Mesenchymal stem cell (in vitro differentiated cells and primary cell): ENCODE measurements around the gene TMSB15C.

Experiments
- DNase-seq: peaks from one replicate; pipeline ENCODE4 v3.0.0-alpha.2; 2013
- H2AFZ ChIP-seq: one replicate; pipeline ENCODE4 v1.6.1; 2013; ENCODE audit warnings: low read depth, mild to moderate bottlenecking, control low read depth, inconsistent platforms, low read length, moderate library complexity
- H2AK5ac ChIP-seq: 2 replicates; pipeline ENCODE4 v1.6.1; 2013; ENCODE audit warnings: low read length, moderate library complexity, mild to moderate bottlenecking, inconsistent platforms; ENCODE audit not compliant: severe bottlenecking
- H2BK120ac ChIP-seq: one replicate; pipeline ENCODE4 v1.6.1; 2013; ENCODE audit warnings: low read depth, mild to moderate bottlenecking, inconsistent platforms, low read length, moderate library complexity
- H2BK12ac ChIP-seq, 2 experiments: one replicate each; pipeline ENCODE4 v1.6.1; 2013; ENCODE audit warnings: inconsistent platforms in 2 of 2, low read length in 2 of 2, mild to moderate bottlenecking in 2 of 2, moderate library complexity in 2 of 2, control low read depth in 1 of 2
- H2BK15ac ChIP-seq: one replicate; pipeline ENCODE4 v1.6.1; 2013; ENCODE audit warnings: mild to moderate bottlenecking, low read depth, inconsistent platforms; ENCODE audit not compliant: poor library complexity, severe bottlenecking
- H2BK5ac ChIP-seq: 2 replicates; pipeline ENCODE4 v1.6.1; 2013; ENCODE audit warnings: low read depth, mild to moderate bottlenecking, low read length, control low read depth, inconsistent platforms; ENCODE audit not compliant: poor library complexity, severe bottlenecking
- H3K14ac ChIP-seq, 2 experiments: one replicate each; pipeline ENCODE4 v1.6.1; 2013; ENCODE audit warnings: inconsistent platforms in 2 of 2, low read length in 2 of 2, control low read depth in 1 of 2, mild to moderate bottlenecking in 1 of 2, moderate library complexity in 1 of 2
- H3K18ac ChIP-seq, 2 experiments: one replicate each; pipeline ENCODE4 v1.6.1; 2013; ENCODE audit warnings: inconsistent platforms in 2 of 2, low read length in 2 of 2, control low read depth in 1 of 2, low read depth in 1 of 2, mild to moderate bottlenecking in 1 of 2
- H3K23ac ChIP-seq, 2 experiments: one replicate each; pipeline ENCODE4 v1.6.1; 2013; ENCODE audit warnings: inconsistent platforms in 2 of 2, low read length in 2 of 2, mild to moderate bottlenecking in 2 of 2, moderate library complexity in 2 of 2, control low read depth in 1 of 2
- H3K27ac ChIP-seq: 2 replicates; pipeline ENCODE4 v1.5.1; 2013; ENCODE audit warnings: mild to moderate bottlenecking, moderate library complexity, low read length, control low read depth, inconsistent platforms; ENCODE audit not compliant: poor library complexity, severe bottlenecking
- H3K27me3 ChIP-seq, 2 experiments: 2 replicates each; pipeline versions ENCODE4 v1.6.1 to v1.7.0; 2013; ENCODE audit warnings: low read length in 2 of 2, mild to moderate bottlenecking in 2 of 2, moderate library complexity in 2 of 2, control low read depth in 1 of 2, inconsistent platforms in 1 of 2; ENCODE audit not compliant: control insufficient read depth in 1 of 2, insufficient read depth in 1 of 2
- H3K36me3 ChIP-seq, 2 experiments: 2 replicates each; pipeline versions ENCODE4 v1.6.1 to v1.7.0; 2013; ENCODE audit warnings: low read length in 2 of 2, control low read depth in 1 of 2, inconsistent platforms in 1 of 2, low read depth in 1 of 2, mild to moderate bottlenecking in 1 of 2; ENCODE audit not compliant: insufficient read depth in 2 of 2, control insufficient read depth in 1 of 2
- H3K4ac ChIP-seq, 2 experiments: one replicate each; pipeline ENCODE4 v1.6.1; 2013; ENCODE audit warnings: inconsistent platforms in 2 of 2, low read length in 2 of 2, mild to moderate bottlenecking in 2 of 2, moderate library complexity in 2 of 2, control low read depth in 1 of 2, low read depth in 1 of 2
- H3K4me1 ChIP-seq: 2 replicates; pipeline ENCODE4 v1.6.1; 2013; ENCODE audit warnings: low read depth, low read length, control low read depth; ENCODE audit not compliant: control insufficient read depth, insufficient read depth
- H3K4me2 ChIP-seq: 2 replicates; pipeline ENCODE4 v1.6.1; 2013; ENCODE audit warnings: low read length, mild to moderate bottlenecking, inconsistent platforms; ENCODE audit not compliant: poor library complexity, severe bottlenecking
- H3K4me3 ChIP-seq, 2 experiments: 2 replicates each; pipeline versions ENCODE4 v1.5.1 to v1.7.0; 2013; ENCODE audit warnings: low read length in 2 of 2, mild to moderate bottlenecking in 2 of 2, control low read depth in 1 of 2, low read depth in 1 of 2; ENCODE audit not compliant: insufficient read depth in 1 of 2
- H3K79me1 ChIP-seq: replicated peaks from 2 replicates; pipeline ENCODE4 v1.6.1; 2013; ENCODE audit warnings: mild to moderate bottlenecking, control low read depth, low read length, inconsistent platforms; ENCODE audit not compliant: poor library complexity, severe bottlenecking
- H3K9ac ChIP-seq: 2 replicates; pipeline ENCODE4 v1.7.0; 2013; ENCODE audit warnings: mild to moderate bottlenecking, low read length, moderate library complexity
- H3K9me3 ChIP-seq: 2 replicates; pipeline ENCODE4 v1.7.0; 2013; ENCODE audit warnings: mild to moderate bottlenecking, low read length; ENCODE audit not compliant: control insufficient read depth
- H4K8ac ChIP-seq: one replicate; pipeline ENCODE4 v1.6.1; 2013; ENCODE audit warnings: inconsistent platforms, mild to moderate bottlenecking, low read length, moderate library complexity
- H4K91ac ChIP-seq: one replicate; pipeline ENCODE4 v1.6.1; 2013; ENCODE audit warnings: mild to moderate bottlenecking, low read length, inconsistent platforms
- WGBS: methylation state at CpG from one replicate; pipeline ENCODE4 v1.1.7; 2013; ENCODE audit warnings: mixed read lengths; 5-methylcytosine and 5-hydroxymethylcytosine counted together

The TMSB15C gene

GRCh38 chrX:104045642-104046041, 30.4 kb downstream of the TMSB15C start:
- Histone ChIP-seq H2AK5ac (no peak overlapping the region), H4K8ac (no peak overlapping the region), H3K23ac (no peak overlapping the region), H2BK5ac (no peak overlapping the region), H2BK120ac (no peak overlapping the region), H3K4me1 (no peaks in the 10 kb centered on the region), H3K9ac (no peak overlapping the region), H4K91ac (no peak overlapping the region), H3K79me1 (no peaks in the 10 kb centered on the region), H2AFZ (no peak overlapping the region), H3K18ac (no peak overlapping the region), H3K9me3 (peaks cover 2% of the 10 kb centered on the region), H3K4ac (no peak overlapping the region), H3K14ac (no peak overlapping the region), H3K27me3 (peaks cover 0 to 58% of the 10 kb centered on the region in 2 experiments), H3K4me2 (no peak overlapping the region), H2BK12ac (no peak overlapping the region), H3K4me3 (no peak overlapping the region), H3K36me3 (no peaks in the 10 kb centered on the region), H2BK15ac (no peak overlapping the region), H3K27ac (no peak overlapping the region)
- WGBS = 79% methylated on average over 5 of the region's 5 CpGs
- DNase-seq = no peak

- WGBS = 93% methylated on average over 3 of the region's 4 CpGs
- H4K8ac ChIP-seq = no peak overlapping the region
- DNase-seq = no peak
- no peak overlapping the region for H4K91ac ChIP-seq
- no peak overlapping the region for H3K14ac ChIP-seq
- no peak overlapping the region for H3K27ac ChIP-seq
- H3K9me3 ChIP-seq = no peaks in the 10 kb centered on the region
- no peak overlapping the region for H3K9ac ChIP-seq
- H3K36me3 ChIP-seq = no peaks in the 10 kb centered on the region
- no peaks in the 10 kb centered on the region for H3K4me1 ChIP-seq
- H2BK12ac ChIP-seq = no peak overlapping the region
- no peak overlapping the region for H2AK5ac ChIP-seq
- no peak overlapping the region for H3K4me3 ChIP-seq
- H2BK5ac ChIP-seq = no peak overlapping the region
- no peak overlapping the region for H3K18ac ChIP-seq
- no peak overlapping the region for H3K4me2 ChIP-seq
- H3K79me1 ChIP-seq = no peaks in the 10 kb centered on the region
- H2BK120ac ChIP-seq = no peak overlapping the region
- H3K23ac ChIP-seq = no peak overlapping the region
- no peak overlapping the region for H2BK15ac ChIP-seq
- H2AFZ ChIP-seq = no peak overlapping the region
- H3K4ac ChIP-seq = no peak overlapping the region
- H3K27me3 ChIP-seq = peaks cover 0 to 57% of the 10 kb centered on the region in 2 experiments
Observed at GRCh38 chrX:104041003-104041402, 35.0 kb downstream of the TMSB15C start.

- no peak within 1 kb of the TSS for H4K91ac ChIP-seq
- H3K79me1 ChIP-seq = no peaks in the 10 kb centered on the region
- no peaks in the 10 kb centered on the region for H3K9me3 ChIP-seq
- no peak within 1 kb of the TSS for H2BK5ac ChIP-seq
- no peak within 1 kb of the TSS for H2BK12ac ChIP-seq
- H3K4me3 ChIP-seq = no peak within 1 kb of the TSS
- H3K9ac ChIP-seq = no peak within 1 kb of the TSS
- no peaks in the 10 kb centered on the region for H3K4me1 ChIP-seq
- H3K4me2 ChIP-seq = no peak within 1 kb of the TSS
- no peak within 1 kb of the TSS for H3K14ac ChIP-seq
- H2BK15ac ChIP-seq = no peak within 1 kb of the TSS
- no peak within 1 kb of the TSS for H2AK5ac ChIP-seq
- H3K27me3 ChIP-seq = peaks cover 0 to 53% of the 10 kb centered on the region in 2 experiments
- WGBS = 89% methylated on average over 37 of the region's 39 CpGs
- H2BK120ac ChIP-seq = no peak within 1 kb of the TSS
- H3K18ac ChIP-seq = no peak within 1 kb of the TSS
- no peak for DNase-seq
- no peak within 1 kb of the TSS for H2AFZ ChIP-seq
- no peak within 1 kb of the TSS for H3K23ac ChIP-seq
- H4K8ac ChIP-seq = no peak within 1 kb of the TSS
- no peak within 1 kb of the TSS for H3K4ac ChIP-seq
- H3K27ac ChIP-seq = no peak within 1 kb of the TSS
- H3K36me3 ChIP-seq = no peaks in the 10 kb centered on the region
Observed at GRCh38 chrX:104039689-104040505, 36.1 kb downstream of the TMSB15C start, which contains the start of gene H2BW2. H2BW2 (plus strand) TSS chrX:104039956; CDS start chrX:104039995, 39 bp downstream.
